Spinal cord (tissue), 10 donors: ENCODE results near the gene MRPL2. TPM values are rescaled to one million over a fixed set of nuclear protein-coding genes. Genes with fewer than 3 reads are reported as not detected.

ENCODE experiments used
- DNase-seq, 6 donors: peaks; one replicate each; pipeline versions ENCODE4 v3.0.0 to v3.0.0-alpha.2; 2013 to 2015; ENCODE audit warnings: low spot score in 6 of 6, low read depth in 4 of 6
- H3K27ac ChIP-seq: one replicate; pipeline ENCODE4 v1.5.1; 2013; ENCODE audit warnings: low read depth, low read length, control low read depth
- H3K27me3 ChIP-seq: one replicate; pipeline ENCODE4 v1.6.1; 2013; ENCODE audit warnings: low read length; ENCODE audit not compliant: control insufficient read depth, insufficient read depth
- H3K36me3 ChIP-seq: one replicate; pipeline ENCODE4 v1.6.1; 2013; ENCODE audit warnings: low read length; ENCODE audit not compliant: control insufficient read depth, insufficient read depth
- H3K4me1 ChIP-seq: one replicate; pipeline ENCODE4 v1.6.1; 2013; ENCODE audit warnings: low read length; ENCODE audit not compliant: control insufficient read depth, insufficient read depth
- H3K4me3 ChIP-seq: one replicate; pipeline ENCODE4 v1.5.1; 2013; ENCODE audit warnings: low read depth, low read length, control low read depth
- H3K9me3 ChIP-seq: one replicate; pipeline ENCODE4 v1.6.1; 2013; ENCODE audit warnings: low read length; ENCODE audit not compliant: control insufficient read depth, insufficient read depth
- WGBS: methylation state at CpG from one replicate; pipeline ENCODE4 v1.1.5; 2013; ENCODE audit warnings: missing lambda C conversion rate; ENCODE audit not compliant: insufficient coverage; 5-methylcytosine and 5-hydroxymethylcytosine counted together
- long read RNA-seq, 4 donors: transcript quantifications; one replicate each; lab custom pipeline, GENCODE V29; 2026
- polyA plus RNA-seq, 2 donors: library from polyadenylated mRNA; unstranded; fragments of 120-200 nt; gene quantifications; one replicate each; pipeline ENCODE4 v1.2.1, GENCODE V29; 2013; ENCODE audit not compliant: insufficient read length in 2 of 2
- total RNA-seq, 2 donors: library from RNA; depleted of rRNA in 1 of 2; stranded (reverse); fragments of 120-200 nt in 1 of 2; fragments of >200 nt in 1 of 2; gene quantifications; one replicate each; pipeline versions ENCODE4 v1.2.3 to v1.2.4, GENCODE V29; 2013 to 2014
- donor health status: healthy.

MRPL2 gene
- total RNA-seq (10 to 100 TPM; 11.8 to 29.7 TPM), polyA plus RNA-seq (10 to 100 TPM; 50.3 to 57.1 TPM)
- long read RNA-seq, donor 1, transcript MRPL2-203 (2 exons, 689 nt) = major isoform, 17 of 34 reads
- long read RNA-seq, donor 1, transcript MRPL2-202 (7 exons, 1,588 nt) = minor isoform, 6 of 34 reads
- long read RNA-seq, donor 1, partial matches to known transcripts = 8 of 34 reads
- long read RNA-seq, donor 1, other reads (novel, unspliced or antisense) = 0 of 34 reads
- long read RNA-seq, donor 2, partial matches to known transcripts = 0 of 9 reads
- long read RNA-seq, donor 2, other reads (novel, unspliced or antisense) = 0 of 9 reads
- long read RNA-seq, donor 3, partial matches to known transcripts = 0 of 4 reads
- long read RNA-seq, donor 3, other reads (novel, unspliced or antisense) = 0 of 4 reads
- long read RNA-seq, donor 4, transcript MRPL2-202 (7 exons, 1,588 nt) = major isoform, 17 of 63 reads
- long read RNA-seq, donor 4, transcript MRPL2-203 (2 exons, 689 nt) = minor isoform, 13 of 63 reads
- long read RNA-seq, donor 4, partial matches to known transcripts = 29 of 63 reads
- long read RNA-seq, donor 4, other reads (novel, unspliced or antisense) = 0 of 63 reads

- peaks cover 18% of the 10 kb centered on the region for H3K4me1 ChIP-seq
- peak; percentile 96 to 100 (median 98) for DNase-seq
- H3K4me3 ChIP-seq = peak within 1 kb of the TSS; percentile 99
- peaks cover 57% of the 10 kb centered on the region for H3K36me3 ChIP-seq
- no peaks in the 10 kb centered on the region for H3K9me3 ChIP-seq
- WGBS = 0% methylated on average over 64 of the region's 64 CpGs
- peak within 1 kb of the TSS; percentile 89 for H3K27ac ChIP-seq
- H3K27me3 ChIP-seq = no peaks in the 10 kb centered on the region
Observed at GRCh38 chr6:43059168-43060033, at the start of gene MRPL2, which contains the start of gene KLC4. MRPL2 (minus strand) TSS chr6:43059434; CDS start chr6:43059381, 53 bp downstream. KLC4 (plus strand) TSS chr6:43059631; CDS start chr6:43061336, 1,705 bp downstream.

- WGBS = 89% methylated on average over 9 of the region's 12 CpGs
- DNase-seq = no peak
- no peaks in the 10 kb centered on the region for H3K27me3 ChIP-seq
Observed at GRCh38 chr6:43107344-43108062, 48.3 kb upstream of the MRPL2 start.

GRCh38 chr6:43105538-43106222, 46.4 kb upstream of the MRPL2 start:
- H3K9me3 ChIP-seq = no peaks in the 10 kb centered on the region
- peaks cover 3% of the 10 kb centered on the region for H3K36me3 ChIP-seq
- H3K4me3 ChIP-seq = no peak overlapping the region
- no peaks in the 10 kb centered on the region for H3K27me3 ChIP-seq
- WGBS = 69% methylated on average over 4 of the region's 9 CpGs
- no peak for DNase-seq
- no peak overlapping the region for H3K27ac ChIP-seq
- peaks cover 8% of the 10 kb centered on the region for H3K4me1 ChIP-seq

More at GRCh38 chr6:43107344-43108062, 48.3 kb upstream of the MRPL2 start:
- no peak overlapping the region for H3K27ac ChIP-seq
- H3K4me1 ChIP-seq = peaks cover 8% of the 10 kb centered on the region
- no peak overlapping the region for H3K4me3 ChIP-seq
- peaks cover 3% of the 10 kb centered on the region for H3K36me3 ChIP-seq
- H3K9me3 ChIP-seq = no peaks in the 10 kb centered on the region

- Histone ChIP-seq H3K4me1 (peaks cover 8% of the 10 kb centered on the region), H3K9me3 (no peaks in the 10 kb centered on the region), H3K27ac (no peak overlapping the region), H3K27me3 (no peaks in the 10 kb centered on the region), H3K4me3 (no peak overlapping the region), H3K36me3 (peaks cover 3% of the 10 kb centered on the region)
- no CpG with 5 or more reads among the region's 2 CpGs for WGBS
- DNase-seq = no peak
Observed at GRCh38 chr6:43103253-43103876, 44.1 kb upstream of the MRPL2 start.

GRCh38 chr6:43101497-43101896, 42.3 kb upstream of the MRPL2 start:
- DNase-seq = peak in 1 of 6 donors; percentile 81
- H3K36me3 ChIP-seq = peaks cover 3% of the 10 kb centered on the region
- H3K27ac ChIP-seq = no peak overlapping the region
- H3K4me1 ChIP-seq = peaks cover 16% of the 10 kb centered on the region
- H3K9me3 ChIP-seq = no peaks in the 10 kb centered on the region
- 100% methylated on average over 1 of the region's 4 CpGs for WGBS
- H3K27me3 ChIP-seq = no peaks in the 10 kb centered on the region
- no peak overlapping the region for H3K4me3 ChIP-seq

- no peak overlapping the region for H3K4me3 ChIP-seq
- H3K36me3 ChIP-seq = no peaks in the 10 kb centered on the region
- H3K4me1 ChIP-seq = peaks cover 26% of the 10 kb centered on the region
- DNase-seq = no peak
- 88% methylated on average over 4 of the region's 4 CpGs for WGBS
- H3K27ac ChIP-seq = no peak overlapping the region
- H3K27me3 ChIP-seq = no peaks in the 10 kb centered on the region
- no peaks in the 10 kb centered on the region for H3K9me3 ChIP-seq
Observed at GRCh38 chr6:43097502-43097901, 38.3 kb upstream of the MRPL2 start.

GRCh38 chr6:43097098-43097489, 37.9 kb upstream of the MRPL2 start:
- H3K36me3 ChIP-seq = no peaks in the 10 kb centered on the region
- peak overlapping the region; percentile 70 for H3K27ac ChIP-seq
- no peak for DNase-seq
- 64% methylated on average over 3 of the region's 5 CpGs for WGBS
- no peaks in the 10 kb centered on the region for H3K9me3 ChIP-seq
- H3K27me3 ChIP-seq = no peaks in the 10 kb centered on the region
- H3K4me3 ChIP-seq = no peak overlapping the region
- peaks cover 26% of the 10 kb centered on the region for H3K4me1 ChIP-seq

- Histone ChIP-seq H3K27ac (peak overlapping the region; percentile 70), H3K4me3 (no peak overlapping the region), H3K4me1 (peaks cover 26% of the 10 kb centered on the region), H3K27me3 (no peaks in the 10 kb centered on the region), H3K36me3 (no peaks in the 10 kb centered on the region), H3K9me3 (no peaks in the 10 kb centered on the region)
- 22% methylated on average over 7 of the region's 8 CpGs for WGBS
- peak in 2 of 6 donors; percentile 32 to 59 for DNase-seq
Observed at GRCh38 chr6:43096451-43097097, 37.3 kb upstream of the MRPL2 start.
